Renal pelvis (tissue), 4 donors: ENCODE results near the gene HECW1. TPM values are rescaled to one million over a fixed set of nuclear protein-coding genes. Genes with fewer than 3 reads are reported as not detected.
A peak's percentile ranks its signal among the peaks of the same experiment; 100 is the strongest.

Source experiments
- DNase-seq: peaks from one replicate; pipeline ENCODE4 v3.0.0-alpha.2; 2013
- polyA plus RNA-seq, 3 donors: library from polyadenylated mRNA; unstranded; fragments of 120-200 nt; gene quantifications; one replicate each; pipeline ENCODE4 v1.2.1, GENCODE V29; 2013; ENCODE audit not compliant: insufficient read length in 3 of 3

HECW1 gene
- polyA plus RNA-seq, 3 donors, result 6.4 to 8.3 (median 7.7) TPM

DNA sequence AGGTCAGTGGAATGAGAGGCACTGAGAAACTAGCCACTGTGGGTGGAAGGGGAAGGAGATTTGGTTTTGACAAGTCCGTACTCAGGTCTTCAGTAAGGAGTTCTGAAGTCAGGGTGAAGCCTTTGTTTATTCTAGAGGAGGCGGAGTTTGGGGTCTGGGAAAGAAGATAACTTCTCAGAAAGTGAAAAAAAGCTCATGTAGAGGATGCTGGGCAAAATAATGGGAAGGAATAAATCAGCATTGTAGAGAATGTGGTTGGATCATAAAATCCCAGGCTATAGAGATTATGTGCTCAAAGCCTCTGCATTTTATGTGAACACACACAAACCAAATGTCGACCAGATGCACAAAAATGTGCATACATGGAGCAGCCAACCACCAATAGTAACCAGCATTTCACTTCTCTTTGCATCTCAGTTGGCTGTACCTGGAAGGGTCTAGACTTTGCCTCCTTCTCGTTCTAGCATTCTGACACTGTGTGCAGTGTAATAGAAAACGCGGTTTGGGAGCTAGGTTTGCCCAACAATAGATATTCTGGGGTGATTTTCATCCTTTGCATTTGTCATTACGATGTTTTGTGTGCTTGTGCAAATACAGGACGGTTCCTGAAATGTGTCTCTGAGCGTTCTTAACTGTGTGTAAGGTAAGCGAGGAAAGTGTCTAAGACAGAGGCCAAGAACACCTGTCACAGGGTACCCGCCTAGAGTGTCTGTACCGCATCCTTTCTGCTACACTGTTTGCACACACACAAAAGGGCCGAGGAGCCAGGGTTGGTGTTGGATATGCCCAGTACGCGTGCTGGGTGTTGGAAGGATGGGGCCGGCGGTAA lies 603 bp upstream of the HECW1 start:
- DNase-seq, result peak; percentile 24

DNA sequence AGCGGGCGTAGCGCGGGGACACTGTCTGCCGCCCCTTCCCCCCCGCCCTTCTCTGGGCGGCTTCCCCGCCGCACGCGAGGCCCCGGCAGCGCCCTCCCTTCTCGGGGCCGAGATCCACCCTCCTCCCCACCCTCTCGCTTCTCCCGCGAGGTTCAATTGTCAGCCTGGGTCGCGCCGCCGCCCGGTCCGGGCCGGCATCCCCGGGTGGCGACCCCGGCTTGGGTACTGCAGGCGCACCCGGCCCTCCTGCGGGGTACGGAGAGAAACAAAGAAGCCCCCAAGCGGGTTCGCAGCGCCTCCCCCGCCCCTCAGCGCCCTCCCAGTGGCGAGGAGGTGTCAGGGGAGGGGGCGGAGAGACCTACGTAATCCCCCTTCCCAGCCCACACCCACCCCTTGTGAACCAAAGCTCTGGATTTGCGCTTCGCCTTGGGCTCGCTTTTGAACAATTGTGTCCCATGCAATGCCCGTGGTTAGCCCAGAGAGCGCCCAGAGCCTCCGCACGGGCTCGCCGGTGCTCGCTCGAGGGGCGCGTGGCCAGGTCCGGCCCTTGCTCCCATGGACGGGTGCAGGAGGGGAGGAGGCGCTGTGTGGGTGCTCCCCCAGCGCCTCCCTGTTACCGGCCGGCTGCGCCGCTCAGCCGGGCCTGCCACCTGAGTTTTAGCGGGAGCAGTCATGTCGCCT lies 634 bp downstream of the HECW1 start:
- DNase-seq, result peak; percentile 76

DNA sequence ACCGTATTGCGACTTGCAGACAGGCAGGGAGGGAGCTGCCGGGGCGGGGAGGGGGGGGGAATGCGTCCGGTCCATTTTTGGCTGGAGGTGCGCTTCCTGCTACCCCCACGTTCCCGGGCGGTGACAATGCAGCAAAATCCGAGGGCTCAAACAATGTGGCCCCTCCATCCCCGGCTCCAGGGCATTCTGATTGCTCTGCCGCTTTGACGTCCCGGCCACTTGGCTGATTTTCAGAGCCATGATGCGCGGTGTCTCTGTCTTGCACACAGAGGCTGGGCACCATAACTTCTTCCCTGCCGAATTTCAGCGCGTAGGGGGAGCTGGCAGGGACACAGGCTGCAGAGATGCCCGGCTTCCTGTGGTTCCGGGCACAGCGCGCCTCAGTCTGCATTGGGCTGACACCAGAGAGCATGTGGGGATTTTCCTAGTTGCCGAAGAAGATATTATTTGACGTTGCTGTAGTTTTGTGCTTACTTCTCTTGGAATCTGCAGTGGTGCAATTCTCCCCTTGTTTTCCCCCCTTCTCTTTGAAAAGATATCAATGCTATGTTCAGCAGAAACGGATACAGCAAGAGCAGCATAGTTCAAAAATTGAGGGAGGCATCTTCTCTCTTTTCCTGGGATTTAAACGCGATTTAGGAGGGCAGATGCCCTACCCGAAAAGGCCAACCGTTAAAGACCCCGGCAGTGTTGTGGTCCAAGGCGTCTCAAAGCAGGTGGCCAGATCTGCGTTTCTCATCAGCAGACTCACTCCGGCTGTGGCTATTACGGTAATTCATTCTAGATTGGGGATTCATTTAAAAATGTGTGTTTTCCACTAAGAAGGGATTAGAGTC lies 1.4 kb downstream of the HECW1 start:
- DNase-seq, result peak; percentile 2

DNA sequence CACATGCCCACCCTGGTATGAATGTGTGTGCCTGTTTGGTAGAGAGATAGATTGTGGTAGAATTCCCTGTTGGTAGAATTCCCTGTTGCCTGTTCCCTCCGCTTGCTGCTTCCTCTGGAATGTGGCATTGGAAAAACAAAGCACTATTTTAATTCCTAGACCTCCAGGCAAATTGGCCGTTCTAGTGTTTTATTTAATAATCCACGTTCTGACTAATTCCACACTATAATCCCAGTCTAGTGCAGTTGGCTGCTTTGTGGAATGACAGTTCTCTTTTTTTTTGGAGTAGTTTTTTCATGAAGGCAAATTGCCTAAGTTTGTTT lies 2.0 kb downstream of the HECW1 start:
- DNase-seq, result no peak

DNA sequence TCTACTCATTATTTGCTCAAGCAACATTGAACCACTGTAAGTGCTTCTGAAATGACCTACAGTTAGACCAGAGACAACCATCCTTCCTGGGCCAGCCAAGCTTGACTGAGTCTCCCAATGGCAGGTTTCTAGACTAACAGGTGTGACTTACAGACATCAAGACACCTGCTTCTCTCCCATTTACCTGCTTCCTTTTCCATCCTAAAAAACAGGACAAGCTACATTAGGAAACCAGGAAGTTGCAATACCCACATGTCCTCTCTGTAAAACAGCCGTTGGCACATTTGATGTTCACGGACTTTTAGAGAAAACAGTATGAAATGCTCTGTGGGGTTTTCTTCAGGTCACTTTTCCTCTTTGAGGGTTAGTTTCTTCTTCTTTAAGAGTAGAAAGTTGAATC lies 4.0 kb downstream of the HECW1 start:
- DNase-seq, result no peak

DNA sequence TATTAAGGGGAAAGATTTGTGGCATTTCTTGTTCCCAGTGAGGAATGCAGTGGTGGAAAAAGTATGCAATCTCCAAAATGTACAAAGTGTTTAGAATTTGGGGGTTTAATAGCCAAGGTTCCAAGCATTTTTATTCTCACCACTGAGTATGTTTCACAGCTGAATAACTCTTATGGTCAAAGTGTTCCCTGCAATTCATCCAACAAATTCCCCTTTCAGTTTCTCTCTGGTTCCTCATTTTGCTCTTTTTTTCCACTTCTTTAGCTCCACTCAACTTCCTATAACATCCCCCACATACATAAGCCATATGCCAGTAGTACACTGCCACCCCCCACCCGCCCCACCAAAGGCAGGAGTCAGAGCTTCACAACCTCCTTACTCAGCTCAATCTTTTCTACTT lies 4.6 kb downstream of the HECW1 start:
- DNase-seq, result no peak

DNA sequence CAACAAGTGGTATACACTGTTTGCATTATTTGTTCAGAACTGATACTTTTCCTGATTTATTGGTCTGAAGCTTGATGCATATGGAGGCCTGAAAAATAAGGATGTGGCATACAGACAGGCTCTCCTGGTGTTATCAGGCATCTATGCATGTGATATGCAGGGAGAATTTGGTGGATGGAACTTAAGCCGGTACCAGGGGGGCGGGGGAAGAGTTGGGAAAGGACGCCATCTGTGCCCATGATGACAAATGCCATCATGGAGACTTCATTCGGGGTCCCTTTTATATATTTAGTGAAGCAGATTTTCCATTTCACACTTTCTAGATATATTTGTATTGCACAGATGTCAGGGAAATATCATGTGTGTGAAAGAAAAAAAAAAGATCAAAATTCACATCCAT lies 5.4 kb downstream of the HECW1 start:
- DNase-seq, result no peak

DNA sequence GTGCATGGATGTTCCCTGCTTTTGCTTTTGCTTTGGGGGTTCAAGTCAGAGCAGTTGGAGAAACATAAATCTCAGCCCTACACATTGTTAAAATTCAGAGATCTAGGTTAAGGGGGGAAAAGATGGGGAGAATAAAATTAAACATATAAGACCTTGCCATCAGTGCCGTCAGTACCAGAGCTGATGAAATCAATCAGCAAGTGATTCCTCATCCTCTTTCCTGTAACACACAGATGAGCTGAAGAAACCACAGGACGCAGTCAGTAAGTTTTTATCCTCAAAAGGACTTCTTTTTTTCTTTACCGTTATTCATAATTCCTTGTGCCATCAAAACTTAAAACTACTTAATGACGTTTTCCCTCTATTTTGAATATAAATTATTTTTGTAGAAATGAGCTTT lies 5.9 kb downstream of the HECW1 start:
- no peak for DNase-seq

DNA sequence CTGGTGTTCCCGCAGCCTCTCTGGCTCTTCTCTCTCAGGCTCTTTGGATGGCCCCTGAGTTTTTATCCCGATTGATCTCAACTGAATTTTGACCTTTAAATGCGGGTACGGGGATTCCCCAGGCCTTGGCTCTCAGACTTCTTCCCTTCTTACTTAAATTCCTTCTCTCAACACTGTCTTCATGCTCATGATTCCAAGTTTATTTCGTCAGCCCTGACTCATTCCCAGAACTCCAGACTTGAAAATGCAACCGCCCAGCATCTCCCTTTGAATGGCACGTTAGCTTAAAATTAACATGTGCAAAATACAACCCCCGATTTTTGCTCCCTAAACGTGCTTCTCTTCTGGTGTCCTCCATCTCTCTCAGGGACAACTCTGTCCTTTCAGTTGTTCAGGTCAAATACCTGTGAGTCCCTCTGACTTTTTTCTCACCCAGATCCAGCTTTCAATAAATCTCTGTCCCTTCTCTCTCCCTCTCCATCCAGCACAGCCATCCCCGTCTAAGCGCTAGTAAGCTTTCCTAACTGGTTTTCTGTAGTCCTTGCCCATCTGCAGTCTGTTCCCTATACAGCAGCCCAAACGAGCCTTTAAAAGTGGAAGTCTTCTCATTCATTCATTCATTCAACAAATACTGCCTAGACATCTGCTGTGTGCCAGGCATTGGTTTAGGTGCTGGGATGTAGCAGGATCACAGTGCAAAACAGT lies 7.1 kb downstream of the HECW1 start:
- DNase-seq, result no peak

DNA sequence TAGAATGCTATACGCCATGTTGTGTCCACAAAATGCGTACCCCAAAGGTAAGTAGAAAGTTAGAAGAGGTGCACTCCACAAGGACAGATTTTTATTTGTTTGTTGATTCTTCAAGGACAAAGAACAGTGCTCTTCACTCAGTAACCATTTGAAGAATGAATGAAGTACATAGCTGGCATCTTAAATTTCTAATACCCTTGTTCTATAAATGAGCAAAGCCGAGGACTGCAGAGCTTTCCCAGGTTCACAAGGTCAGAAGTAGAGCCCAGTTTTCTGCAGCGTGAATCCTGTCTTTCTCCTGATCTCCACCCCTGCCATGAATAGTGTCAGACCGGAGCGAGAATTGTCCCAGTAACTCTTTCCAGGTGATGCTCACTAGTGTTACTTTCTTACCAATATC lies 9.5 kb downstream of the HECW1 start:
- no peak for DNase-seq

DNA sequence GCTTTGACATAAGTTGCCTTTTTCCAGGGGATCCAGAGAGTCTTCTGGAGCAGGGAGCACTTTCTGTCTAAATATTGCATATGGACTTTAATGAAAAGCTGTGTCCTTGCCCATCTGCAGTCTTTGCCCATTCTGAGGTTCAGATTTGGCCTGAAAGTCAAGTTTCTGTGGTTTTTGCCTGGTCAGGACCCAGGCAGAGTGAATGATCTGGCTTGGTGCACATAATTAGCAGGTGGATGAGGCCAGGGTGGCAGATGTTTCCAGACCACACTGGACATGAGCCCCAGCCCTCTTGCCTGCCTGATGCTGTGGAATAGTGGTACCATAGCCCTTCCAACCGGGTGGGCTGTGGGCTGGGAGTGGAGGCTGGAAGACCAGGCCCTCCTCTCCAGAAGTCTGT lies 11.0 kb downstream of the HECW1 start:
- DNase-seq, result no peak

DNA sequence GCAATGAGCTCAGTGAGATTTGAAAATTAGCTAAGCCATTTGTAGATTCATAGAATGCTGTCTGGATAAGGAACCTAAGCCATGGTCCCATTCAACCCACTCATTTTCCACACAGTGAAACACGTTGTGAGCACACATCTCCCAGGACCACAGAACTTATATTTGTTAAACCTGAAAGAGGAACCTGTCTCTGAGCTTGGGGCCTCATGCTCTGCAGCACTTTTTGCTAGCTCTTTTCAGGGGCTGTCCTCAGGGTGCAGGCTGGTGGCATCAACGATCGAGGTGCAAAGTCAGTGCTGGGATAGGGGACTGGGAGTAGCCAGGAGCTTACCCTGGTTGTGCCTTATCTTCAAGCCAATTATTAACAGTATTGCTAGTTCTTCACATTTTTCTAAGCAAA lies 11.9 kb downstream of the HECW1 start:
- DNase-seq, result no peak

DNA sequence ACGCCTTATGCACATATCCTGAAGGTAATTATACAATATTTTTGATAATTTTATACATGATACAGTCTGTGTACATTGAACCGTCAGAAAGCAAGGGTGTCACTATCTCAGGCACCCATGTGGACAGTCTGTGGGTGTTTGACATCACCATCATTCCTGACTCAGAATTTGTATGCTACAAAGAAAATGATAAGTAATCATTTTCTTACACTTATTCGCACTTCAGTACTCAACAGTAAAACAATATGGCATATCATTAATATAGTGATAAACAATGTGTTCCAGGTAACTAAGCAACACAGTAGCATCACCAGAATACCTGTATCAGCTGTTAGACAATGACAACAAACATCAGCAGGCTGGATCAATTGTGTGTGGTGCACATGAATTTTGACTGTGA lies 17.9 kb downstream of the HECW1 start:
- DNase-seq, result no peak

DNA sequence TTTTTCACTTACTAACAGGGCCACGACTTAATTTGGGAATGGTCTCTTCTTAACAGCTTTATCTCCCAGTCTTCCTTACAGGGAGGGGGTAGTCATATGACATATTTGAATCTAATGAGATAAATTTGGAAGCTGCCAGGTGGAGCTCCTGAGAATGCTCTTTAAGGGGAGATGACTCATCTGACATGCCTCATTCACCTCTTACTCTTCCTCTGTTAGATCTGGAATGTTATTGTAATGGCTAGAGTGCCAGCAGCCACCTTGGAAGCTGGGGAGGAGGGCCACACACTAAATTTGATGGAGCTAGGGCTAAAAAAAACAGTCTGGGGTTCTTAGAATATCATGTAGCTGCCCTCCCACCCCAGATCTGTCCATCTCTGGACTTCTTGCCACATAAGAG lies 22.7 kb downstream of the HECW1 start:
- no peak for DNase-seq

DNA sequence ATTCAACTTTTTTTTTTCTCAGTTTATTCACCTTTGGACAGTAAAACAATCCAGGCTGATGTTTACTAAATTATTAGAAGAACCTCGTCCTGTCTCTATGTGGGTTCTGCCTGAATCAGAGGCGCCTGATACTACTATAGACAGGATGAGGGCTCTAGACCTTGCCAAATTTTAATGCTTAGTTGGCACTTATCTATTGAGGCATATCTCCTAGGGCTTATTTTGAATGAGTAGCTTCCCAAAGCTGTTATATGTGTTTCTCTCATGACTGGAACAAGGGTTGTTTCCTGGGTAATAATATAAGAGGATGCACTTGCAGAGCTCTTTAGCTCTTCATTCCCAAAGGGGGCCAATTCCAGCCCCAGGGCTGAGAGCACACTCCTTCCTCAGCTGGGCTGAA lies 23.6 kb downstream of the HECW1 start:
- no peak for DNase-seq

DNA sequence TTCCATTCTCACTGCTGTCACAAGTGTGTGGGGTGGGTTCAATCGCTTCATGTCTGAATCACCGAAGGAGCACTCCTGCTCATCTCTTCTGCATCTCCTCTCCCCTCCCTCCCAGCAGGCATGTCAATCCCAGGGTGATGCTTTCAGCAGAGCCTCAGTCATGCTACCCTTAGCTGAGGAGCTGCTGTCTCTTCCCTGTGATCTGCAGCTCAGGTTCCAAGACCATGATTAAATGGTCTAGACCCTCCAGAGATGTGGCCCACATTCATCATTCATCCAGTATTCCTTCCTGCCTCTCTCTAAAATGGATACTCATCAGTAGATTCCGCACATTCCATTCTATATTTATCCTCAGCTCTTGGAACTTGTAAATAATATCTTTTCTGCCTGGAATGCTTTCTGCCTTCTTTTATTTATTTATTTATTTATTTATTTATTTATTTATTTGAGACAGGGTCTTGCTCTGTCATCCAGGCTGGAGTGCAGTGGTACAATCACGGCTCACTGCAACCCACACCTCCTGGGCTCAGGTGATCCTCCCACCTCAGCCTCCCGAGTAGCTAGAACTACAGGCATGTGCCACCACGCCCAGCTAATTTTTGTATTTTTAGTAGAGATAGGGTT lies 24.8 kb downstream of the HECW1 start:
- DNase-seq, result peak; percentile 23

DNA sequence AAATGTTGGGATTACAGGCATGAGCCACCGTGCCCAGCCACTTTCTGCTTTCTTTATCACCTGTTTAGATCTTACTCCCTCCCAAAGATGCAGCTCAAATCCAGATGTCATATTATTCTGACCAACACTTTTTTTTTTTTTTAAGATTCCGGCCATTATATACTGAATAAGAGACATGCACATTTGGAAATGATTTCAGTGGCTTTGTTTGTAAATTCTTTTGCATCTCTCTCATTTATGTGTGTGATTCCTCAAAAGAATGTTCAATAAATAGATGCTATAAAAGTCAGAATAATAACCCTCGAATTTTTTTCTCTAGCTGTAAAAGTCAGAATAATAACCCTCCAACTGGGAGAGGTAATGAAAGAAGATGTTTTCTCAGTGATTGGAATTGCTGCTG lies 25.4 kb downstream of the HECW1 start:
- peak; percentile 9 for DNase-seq

DNA sequence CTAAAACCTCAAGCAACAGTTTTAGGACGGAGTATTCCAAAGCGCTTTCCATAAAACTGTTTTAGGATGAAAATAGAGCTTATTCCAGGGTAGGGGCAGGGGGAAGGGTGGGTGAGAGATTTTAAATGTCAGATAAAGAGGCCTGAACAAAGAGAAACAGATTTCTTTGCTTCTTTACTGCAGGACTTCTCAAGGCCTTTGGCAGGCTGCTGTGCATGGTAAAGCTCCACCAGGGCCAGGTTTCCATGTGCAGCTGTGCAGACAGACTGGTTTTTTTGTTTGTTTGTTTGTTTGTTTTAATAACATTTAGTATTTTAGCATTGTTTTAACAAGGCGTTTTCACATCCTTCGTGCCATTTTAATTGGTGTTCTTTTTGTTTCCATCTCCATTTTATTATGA lies 26.3 kb downstream of the HECW1 start:
- no peak for DNase-seq

DNA sequence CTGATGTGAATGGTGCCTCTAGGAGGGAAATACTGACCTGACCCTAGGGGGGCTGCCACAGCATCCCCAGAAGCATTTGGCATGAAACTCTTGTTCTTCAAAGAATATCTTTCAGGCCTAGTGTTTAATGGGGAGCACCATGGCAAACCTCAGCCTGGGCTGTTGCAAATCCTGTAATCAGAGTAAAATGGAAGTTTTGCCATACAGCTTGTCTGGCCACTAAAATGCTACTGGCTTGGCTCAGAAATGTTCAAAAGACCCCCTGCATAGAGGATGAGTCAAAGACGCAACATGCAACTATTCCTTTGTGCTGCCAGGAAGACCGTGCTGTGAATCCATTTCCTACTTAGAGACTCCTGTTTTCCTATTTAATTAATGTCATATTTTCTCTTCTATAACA lies 26.7 kb downstream of the HECW1 start:
- DNase-seq, result no peak

DNA sequence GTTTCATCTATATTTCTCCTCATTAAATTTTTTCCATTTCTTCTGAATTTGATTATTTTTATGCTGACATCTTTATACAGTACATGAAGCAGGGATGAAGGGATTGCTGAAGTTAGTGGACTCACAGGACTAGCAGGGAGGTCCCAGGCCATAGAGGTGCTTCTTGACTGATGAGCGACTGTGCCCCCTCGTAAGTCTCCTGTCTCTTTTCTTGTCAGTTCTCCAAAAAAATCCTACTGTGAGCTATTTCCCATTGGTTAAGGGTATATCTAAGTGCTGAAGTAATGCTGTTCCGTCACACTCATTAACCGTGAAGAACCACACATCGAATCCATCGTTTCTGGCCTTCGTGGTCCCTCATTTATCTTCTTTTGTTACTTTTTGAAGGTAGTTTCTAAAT lies 27.7 kb downstream of the HECW1 start:
- no peak for DNase-seq

DNA sequence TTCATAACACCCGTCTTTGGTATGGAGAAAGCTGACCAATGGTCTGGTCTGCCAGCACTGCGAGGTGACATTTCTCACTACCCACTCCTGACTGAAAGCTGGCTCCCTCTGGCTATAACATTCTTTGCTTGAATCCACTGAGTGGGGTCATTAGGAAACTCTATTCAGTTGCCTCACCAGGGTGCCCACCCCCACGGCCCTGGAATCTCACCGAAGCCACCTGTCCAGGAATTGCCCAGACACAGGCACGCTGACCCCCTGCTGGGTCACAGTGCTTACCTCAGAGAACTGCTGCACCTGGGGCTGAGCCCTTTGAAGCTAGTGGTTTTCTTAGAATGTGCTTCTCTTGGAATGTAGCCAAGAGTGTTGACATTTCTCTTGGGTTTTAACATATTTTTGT lies 28.6 kb downstream of the HECW1 start:
- no peak for DNase-seq

DNA sequence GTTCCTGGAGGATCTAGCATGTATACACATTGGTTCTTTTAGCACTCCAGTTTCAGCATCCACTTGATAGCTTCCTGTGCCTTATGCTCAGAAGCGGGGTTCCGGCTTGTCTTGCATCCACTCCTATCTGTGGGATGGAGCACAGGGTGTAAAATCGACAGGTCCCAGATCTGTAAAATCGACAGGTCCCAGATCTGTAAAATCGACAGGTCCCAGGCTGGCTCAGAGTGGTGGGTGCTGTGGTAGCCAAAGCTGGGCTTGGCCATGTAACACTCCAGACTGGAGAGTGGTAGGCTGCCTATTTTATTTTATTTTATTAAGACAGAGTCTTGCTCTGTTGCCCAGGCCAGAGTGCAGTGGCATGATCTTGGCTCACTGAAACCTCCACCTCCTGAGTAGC lies 30.3 kb downstream of the HECW1 start:
- no peak for DNase-seq
